LNCaP clone FGC (cell line): Measurements from ENCODE around the gene RGCC.
"Not testable (repeated sequence)": the region's sequence is repeated elsewhere in the genome, so short reads cannot be mapped to it uniquely, and the experiment has no call there.

Source experiments
- DNase-seq: peaks from one replicate; pipeline ENCODE4 v3.0.0-alpha.2; 2011; ENCODE audit warnings: low read depth
- H3K4me3 ChIP-seq: 2 replicates; pipeline ENCODE4 v1.5.1; 2011; ENCODE audit warnings: mild to moderate bottlenecking, low read depth, low read length, control low read depth
- CTCF ChIP-seq: IDR thresholded peaks from 2 replicates; pipeline ENCODE4 v1.5.1; 2012; ENCODE audit warnings: mild to moderate bottlenecking; ENCODE audit not compliant: control insufficient read depth, insufficient read depth; ENCODE audit errors: extremely low read depth

The RGCC gene

DNA sequence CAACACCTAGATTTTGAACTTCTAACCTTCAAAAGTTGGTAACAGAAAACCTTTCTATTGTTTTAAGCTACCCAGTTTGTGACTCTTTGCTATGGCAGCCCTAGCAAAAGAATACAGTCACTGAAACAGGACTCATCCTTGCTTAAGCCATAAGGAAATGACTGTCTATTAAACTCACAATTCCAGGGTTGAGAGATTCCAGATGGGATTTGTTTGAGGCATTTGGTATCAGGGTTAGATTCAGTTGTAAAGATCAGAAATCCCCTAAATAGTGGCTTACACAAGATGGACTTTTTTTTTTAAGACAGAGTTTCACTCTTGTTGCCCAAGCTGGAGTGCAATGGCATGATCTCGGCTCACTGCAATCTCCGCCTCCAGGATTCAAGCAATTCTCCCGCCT is 41.1 kb upstream of the RGCC start:
- no peak overlapping the region for H3K4me3 ChIP-seq
- TF ChIP-seq CTCF, result no peak
- no peak for DNase-seq

GRCh38 chr13:41418027-41418426 is 39.3 kb upstream of the RGCC start:
- no peak for TF ChIP-seq CTCF
- DNase-seq, result peak; percentile 4
- H3K4me3 ChIP-seq, result no peak overlapping the region

GRCh38 chr13:41418731-41419130 is 38.6 kb upstream of the RGCC start:
- H3K4me3 ChIP-seq, result no peak overlapping the region
- no peak for DNase-seq
- no peak for TF ChIP-seq CTCF

DNA sequence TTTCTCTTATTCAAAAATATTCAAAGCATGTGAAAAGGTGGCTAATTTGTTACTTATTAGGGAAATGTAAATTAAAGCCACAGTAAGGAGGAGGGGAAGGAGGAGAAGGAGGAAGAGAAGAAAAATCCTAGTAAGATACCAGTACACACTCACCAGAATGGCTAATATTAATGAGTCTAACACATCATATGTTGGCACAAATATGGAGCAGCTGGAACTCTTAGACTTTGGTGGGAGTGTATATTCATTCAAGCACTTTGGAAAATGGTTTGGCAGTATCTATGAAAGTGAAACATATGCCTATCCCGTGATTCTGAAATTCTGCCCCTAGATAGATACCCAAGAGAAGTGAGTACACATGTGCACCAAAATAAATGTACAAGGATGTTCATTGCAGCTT is 38.1 kb upstream of the RGCC start:
- no peak overlapping the region for H3K4me3 ChIP-seq
- TF ChIP-seq CTCF, result no peak

GRCh38 chr13:41420146-41420545 is 37.2 kb upstream of the RGCC start:
- DNase-seq, result no peak
- H3K4me3 ChIP-seq, result no peak overlapping the region
- no peak for TF ChIP-seq CTCF

More for the DNA sequence above, 38.1 kb upstream of the RGCC start:
- DNase-seq, result no peak

GRCh38 chr13:41421330-41421729 is 36.0 kb upstream of the RGCC start:
- H3K4me3 ChIP-seq, DNase-seq: not testable (repeated sequence)

DNA sequence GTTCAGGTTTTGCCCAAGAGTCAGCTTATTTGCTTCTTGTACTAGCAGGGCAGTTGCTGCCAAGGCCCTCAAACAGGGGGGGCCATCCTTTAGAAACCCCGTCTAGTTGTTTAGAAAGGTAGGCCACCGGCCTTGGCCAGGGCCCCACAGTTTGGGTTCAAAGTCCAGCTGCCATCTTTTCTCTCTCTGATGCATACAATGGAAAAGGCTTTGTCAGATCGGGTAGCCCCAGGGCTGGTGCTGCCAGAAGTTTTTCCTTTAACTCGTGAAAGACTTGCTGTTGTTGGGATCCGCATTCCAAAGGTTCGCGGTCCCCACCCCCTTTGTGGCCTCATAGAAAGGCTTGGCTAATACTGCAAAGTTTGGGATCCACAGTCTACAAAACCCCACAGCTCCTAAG is 35.4 kb upstream of the RGCC start:
- DNase-seq, H3K4me3 ChIP-seq: not testable (repeated sequence)

GRCh38 chr13:41423259-41423658 is 34.1 kb upstream of the RGCC start:
- not testable (repeated sequence) for DNase-seq, H3K4me3 ChIP-seq

DNA sequence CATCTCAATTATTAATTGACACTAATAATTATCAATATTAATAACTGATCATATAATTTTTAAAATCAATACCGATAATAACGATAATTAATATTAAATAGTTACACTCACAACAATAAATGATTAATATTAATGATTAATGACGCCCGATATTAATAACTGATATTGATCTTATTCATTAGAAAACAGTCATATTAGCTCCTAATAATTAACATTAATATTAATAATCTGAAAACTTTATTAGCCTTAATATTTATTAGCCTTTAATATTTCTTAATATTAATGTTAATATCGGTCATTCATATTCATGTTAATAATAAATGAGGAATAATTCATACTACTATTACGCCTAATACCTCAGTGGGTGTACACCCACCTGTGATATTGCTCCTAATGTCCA is 32.7 kb upstream of the RGCC start:
- not testable (repeated sequence) for DNase-seq, H3K4me3 ChIP-seq

DNA sequence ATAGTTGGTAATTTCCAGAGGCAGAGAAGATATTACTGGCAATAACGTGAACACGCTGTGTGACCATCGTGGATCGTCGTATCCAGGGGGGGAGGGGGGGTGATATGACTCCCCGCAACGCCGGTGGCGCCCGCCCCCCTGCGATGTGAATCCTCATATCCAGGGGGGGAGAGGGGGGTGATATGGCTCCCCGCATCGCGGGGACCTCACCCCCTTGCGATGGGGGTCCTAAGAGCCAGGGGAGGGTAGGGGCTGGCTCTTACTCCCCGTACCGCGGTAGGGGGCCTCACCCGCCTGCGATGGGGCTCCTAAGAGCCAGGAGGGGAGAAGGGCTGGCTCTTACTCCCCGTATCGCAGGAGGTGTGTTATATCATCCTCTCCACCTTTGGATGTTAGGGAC is 31.3 kb upstream of the RGCC start:
- H3K4me3 ChIP-seq, result no peak overlapping the region
- no peak for TF ChIP-seq CTCF
- no peak for DNase-seq
